Hematopoietic multipotent progenitor cell treated with erythropoietin and hydrocortisone succinate and interleukin-3 and kit ligand, for 17 days (in vitro differentiated cells): ENCODE data around the gene KLHL7.
"Not testable (repeated sequence)": the region's sequence is repeated elsewhere in the genome, so short reads cannot be mapped to it uniquely, and the experiment has no call there.

Source experiments
- DNase-seq: peaks from one replicate; pipeline ENCODE4 v3.0.0-alpha.2; 2015; ENCODE audit warnings: low spot score

The KLHL7 gene

DNA sequence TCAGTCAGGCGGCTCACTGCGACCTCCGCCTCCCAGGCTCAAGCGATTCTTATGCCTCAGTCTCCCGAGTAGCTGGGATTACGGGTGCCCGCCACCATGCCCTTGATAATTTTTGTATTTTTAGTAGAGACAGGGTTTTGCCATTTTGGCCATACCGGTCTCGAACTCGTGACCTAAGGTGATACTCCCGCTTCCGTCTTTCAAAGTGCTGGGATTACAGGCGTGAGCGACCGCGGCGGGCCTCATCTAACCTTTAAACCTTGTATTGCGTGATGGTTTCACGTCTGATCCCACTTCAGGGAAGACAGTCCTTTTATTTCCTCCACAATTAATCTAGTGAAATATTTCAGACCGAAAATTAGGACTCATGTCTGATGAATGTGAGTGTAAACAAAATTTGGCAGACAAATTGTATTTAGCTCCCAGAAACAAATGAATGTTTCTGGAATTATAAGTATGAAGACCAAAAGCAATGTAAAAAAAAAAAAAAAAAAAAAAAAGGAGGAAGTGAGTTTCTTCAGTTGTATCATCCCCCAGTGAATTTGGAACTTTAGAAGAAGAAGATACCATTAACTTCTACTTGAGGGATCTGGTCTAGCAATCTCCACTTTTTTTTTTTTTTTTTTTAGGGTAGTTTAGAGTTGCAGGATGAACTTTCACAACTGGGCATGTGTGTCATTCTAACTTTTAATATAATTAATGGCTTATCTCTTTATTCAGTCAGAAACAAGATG lies 77.9 kb downstream of the KLHL7 start:
- no peak for DNase-seq

DNA sequence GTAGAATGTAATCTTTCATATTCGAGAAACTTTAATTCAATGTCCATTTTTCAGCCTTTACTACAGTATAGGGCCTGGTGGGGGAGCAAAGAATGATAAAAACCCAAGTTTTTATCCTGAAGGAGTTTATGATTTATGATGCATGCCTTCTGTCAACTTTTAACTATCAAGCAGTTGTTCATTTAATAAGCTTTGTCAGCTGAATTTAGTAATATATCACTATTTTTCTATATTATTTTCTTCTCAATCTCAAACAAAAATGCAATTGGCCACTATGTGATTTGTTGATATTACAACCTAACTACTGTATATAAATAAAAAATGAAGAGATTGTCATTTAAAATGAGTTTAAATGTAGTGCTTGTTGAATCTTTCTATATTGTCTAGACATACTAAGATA lies 78.7 kb downstream of the KLHL7 start:
- DNase-seq = no peak

DNA sequence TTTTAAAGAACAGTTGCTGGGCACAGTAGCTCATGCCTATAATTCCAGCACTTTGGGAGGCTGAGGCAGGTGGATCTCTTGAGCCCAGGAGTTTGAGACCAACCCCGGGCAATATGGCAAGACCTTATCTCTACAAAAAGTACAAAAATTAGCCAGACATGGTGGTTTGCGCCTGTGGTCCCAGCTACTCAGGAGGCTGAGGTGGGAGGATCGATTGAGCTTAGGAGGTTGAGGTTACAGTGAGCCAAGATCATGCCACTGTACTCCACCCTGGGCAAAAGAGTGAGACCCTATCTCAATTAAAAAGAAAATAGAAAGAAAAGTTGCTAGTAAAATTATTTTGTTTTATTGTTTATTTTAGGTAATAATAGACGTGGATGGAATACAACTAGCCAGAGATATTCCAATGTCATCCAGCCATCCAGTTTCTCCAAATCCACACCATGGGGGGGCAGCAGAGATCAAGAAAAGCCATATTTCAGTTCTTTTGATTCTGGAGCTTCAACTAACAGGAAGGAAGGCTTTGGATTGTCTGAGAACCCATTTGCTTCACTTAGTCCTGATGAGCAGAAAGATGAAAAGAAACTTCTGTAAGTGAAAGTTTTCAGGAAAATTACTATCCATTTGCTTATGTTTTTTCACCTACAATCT lies 79.2 kb downstream of the KLHL7 start:
- peak; percentile 85 for DNase-seq

DNA sequence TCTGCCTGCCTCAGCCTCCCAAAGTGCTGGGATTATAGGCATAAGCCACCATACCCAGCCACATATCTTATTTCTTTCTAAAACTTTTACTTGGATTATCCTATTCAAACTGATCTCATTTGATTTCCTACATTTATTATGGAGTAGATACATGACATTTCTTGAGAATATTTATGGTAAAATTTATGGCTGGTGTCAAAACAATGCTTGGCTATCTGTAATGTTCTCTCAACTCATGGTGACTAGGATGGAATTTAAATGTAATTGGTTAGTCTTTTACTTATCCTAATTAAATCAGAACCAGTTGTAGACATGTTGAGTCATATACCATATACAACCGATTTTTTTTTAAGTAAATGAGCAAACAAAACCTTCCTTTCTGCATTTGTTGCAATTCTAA lies 80.4 kb downstream of the KLHL7 start:
- DNase-seq = no peak

DNA sequence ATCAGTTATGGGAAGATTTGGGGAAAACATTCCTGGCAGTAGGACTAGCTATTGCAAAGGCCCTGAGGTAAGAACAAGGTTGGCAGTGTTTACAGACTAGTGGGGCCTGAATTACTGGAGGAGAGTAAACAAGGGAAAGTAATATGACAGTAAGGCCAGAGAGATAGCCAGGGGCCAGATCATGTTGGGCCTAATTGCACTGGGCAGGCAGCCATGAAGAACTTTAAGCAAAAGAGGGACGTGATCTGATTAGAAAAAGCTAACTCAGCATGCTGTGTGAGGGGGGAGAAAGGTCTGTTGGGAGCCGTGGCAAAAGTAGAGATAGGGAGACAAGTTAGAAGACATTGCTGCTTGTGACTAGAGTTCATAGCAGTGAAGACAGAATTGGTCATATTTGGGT lies 85.4 kb downstream of the KLHL7 start:
- DNase-seq = peak; percentile 88

DNA sequence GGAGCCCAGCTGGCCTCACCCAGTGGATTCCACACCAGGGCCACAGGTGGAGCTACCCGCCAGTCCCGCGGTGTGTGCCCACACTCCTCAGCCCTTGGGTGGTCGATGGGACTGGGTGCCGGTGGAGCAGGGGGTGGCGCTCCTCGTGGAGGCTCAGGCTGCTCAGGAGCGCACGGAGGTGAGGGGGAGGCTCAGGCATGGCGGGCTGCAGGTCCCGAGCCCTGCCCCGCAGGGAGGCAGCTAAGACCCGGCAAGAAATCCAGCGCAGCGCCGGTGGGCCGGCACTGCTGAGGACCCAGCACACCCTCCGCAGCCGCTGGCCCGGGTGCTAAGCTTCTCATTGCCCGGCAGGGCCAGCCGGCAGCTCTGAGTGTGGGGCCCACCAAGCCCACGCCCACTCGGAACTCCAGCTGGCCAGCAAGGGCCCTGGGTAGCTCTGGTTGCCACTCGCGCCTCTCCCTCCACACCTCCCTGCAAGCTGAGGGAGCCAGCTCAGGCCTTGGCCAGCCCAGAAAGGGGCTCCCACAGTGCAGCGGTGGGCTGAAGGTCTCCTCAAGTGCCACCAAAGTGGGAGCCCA lies 88.2 kb downstream of the KLHL7 start:
- not testable (repeated sequence) for DNase-seq

DNA sequence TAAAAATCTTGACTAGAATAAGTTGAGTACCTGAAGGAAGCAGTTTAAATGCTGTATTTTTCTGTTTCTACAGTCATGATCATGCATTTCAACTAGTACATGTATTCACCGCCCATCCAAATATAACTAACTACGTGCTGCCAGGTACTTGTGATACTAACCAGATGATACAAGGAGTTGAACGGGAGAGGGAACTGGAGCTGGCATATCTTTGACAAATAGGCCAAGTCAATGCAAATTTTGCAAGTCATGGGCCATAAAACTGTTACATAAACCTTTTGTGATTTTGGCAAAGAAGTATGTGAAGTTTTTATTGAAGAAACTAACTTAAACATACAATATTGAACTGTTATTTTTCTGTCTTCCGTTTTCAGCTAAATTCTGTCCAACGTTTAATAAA lies 90.7 kb downstream of the KLHL7 start:
- DNase-seq = no peak

DNA sequence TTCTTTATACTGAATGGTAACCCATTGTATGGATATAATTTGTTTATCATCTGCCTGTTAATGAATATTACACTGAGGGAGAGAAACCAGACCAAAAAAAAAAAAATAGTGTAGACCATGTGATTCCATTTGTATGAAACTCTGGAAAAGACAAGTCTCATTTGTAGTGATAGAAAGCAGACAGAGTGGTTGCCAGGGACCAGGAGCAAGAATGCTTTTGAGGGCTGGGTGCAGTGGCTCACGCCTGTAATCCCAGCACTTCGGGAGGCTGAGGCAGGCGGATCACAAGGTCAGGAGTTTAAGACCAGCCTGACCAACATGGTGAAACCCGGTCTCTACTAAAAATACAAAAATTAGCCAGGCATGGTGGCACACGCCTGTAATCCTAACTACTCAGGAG lies 92.2 kb downstream of the KLHL7 start:
- DNase-seq = not testable (repeated sequence)

DNA sequence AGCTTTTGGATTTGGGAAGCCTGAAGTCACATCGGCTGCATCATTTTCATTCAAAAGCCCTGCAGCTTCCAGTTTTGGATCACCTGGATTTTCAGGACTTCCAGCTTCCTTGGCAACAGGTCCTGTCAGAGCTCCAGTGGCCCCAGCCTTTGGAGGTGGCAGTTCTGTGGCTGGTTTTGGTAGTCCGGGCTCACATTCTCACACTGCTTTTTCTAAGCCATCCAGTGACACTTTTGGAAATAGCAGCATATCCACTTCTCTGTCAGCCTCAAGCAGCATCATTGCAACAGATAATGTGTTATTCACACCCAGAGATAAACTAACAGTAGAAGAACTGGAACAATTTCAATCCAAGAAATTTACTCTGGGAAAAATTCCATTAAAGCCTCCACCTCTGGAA lies 94.7 kb downstream of the KLHL7 start:
- DNase-seq = no peak

DNA sequence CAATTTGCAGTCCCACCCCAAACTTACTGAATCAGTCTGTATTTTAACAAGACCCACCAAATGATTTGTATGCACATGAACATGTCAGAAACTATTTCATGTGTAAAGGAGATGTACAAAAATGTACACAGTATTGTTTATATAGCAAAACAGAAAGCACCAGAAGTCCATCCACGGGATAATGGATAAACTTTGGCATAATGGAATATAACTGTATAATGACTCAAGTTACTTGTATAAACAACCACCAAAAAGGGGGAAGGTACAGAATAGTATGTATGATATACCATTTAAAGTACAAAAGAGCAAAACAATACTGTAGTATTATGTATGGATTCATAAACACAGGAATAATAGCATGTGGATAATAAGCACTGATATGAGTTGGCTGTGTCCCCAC lies 98.7 kb downstream of the KLHL7 start:
- DNase-seq = no peak

DNA sequence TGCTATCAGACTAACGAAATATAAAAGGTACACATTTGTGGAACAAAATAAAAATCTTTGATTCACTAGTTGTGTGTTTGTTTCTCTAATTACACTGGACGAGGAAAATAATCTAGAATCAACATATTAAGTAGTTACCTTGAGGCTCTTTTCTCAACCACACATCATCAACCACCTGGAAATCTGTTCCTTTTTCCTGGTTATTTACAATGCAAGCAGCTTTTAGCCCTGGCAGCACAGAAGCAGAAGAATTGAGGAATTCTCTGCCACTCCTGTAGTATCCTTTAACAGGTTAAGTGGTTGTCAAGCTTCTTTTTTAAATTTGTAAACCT lies 100.0 kb downstream of the KLHL7 start:
- no peak for DNase-seq

DNA sequence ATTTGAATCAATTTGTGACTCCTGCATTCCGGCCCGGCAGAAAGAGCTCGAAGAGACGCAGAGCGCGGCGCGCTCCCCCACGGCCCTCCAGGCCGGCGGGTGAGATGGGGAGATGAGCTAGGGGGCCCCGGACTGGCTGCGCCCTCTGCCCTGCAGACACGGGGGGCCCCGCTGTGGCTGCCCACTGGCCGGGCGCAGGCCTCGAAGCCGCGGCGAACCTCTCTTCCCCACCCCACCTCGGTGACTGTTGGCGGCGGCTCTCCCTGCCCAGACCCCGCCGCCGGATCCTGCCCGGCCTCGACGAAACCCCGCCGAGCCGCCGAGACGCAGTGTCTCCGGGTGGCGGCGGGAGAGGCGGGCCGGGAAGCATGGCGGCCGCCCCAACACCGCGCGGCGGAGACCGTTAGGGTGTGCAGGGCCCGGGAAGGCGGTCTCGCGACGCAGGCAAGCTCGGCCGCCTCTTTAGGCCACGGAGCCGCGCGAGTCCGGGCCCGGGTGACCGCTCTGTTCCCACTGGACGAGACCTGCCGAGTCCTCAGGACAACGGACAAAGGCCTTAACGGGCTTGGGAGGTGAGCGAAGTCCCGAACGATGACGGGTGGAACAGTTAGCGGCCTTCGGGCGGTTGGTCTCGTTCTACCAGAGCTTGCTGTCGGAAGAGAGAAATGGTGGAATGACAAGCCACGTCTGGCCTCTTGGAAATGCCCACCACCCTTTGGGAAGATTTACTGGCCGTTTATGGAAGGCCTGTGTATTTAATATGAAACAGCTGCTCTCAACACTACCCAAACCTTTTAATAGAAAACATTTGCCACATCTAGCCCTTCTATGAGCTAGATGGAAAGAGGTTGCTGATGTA lies 100.6 kb downstream of the KLHL7 start:
- no peak for DNase-seq

DNA sequence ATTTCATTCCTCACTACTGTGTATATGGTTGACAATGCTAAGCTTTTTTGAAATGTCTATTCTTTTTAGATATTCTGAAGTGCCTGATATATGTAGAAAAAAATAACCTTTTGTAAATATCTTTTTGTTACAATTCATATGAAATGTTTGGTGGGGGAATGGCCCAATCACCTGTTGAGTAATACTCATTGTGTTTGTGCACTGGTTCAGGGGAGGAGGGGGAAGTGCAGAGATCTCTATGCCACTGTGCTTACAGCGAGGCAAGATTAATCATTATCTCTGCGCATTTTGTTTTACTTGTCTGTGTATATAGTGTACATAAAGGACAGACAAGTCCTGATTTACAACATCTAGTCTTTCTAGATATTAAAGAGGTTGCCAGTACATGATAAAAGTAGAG lies 101.4 kb downstream of the KLHL7 start:
- DNase-seq = no peak

DNA sequence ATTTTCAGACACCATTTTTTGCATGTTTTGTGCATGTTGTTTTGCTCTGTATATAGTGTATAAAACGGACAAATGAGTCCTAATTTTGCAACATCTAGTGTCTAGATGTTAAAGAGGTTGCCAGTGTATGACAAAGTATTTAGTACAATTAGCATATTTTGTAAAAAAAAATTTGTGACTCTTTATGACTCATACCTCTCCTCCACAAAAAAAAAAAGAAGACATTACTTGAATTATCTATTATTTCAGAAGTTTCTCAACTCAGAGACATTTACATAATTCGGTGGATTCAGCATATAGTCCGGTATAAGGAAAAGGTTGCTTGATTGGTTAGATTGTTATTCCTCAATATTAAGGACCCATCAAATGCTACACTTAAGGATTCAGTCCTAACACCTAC lies 102.3 kb downstream of the KLHL7 start:
- no peak for DNase-seq

DNA sequence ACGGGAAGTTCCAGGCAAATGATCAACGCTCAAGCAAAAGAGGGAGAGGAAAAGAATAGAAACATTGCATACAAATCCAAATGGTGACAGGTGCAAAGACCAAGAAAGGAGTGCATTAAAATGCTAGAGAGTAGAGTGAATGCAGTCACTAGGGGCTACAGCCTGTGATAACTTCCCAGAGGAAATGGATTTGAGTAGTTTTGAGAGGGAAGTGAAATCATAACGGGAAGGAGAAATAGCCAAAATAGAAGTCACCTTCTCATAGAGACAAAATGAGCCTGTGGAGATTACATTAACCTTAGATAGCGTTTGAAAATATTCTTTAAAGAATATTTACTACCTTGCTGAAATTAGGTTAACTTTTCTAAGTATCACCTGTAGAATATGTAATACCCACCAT lies 102.7 kb downstream of the KLHL7 start:
- no peak for DNase-seq

DNA sequence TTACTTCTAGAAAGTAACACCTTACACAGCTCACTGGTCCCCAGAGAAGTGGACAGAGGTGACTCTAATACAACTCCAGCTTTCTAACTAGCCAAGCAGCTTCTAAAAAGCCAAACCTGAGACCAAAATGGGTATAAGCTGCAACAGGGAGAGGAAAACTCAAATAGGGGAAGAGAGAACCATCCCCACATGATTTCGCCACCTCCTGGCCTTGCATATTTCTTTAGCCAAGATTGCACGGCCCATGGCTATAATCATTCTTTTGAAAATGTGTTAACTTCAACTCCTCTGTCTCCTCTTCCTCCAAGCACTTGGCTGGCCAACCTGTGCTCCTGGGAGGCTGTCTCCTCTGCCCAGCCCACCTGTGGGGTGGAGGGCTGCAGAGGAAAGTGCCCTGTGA lies 104.9 kb downstream of the KLHL7 start:
- no peak for DNase-seq

DNA sequence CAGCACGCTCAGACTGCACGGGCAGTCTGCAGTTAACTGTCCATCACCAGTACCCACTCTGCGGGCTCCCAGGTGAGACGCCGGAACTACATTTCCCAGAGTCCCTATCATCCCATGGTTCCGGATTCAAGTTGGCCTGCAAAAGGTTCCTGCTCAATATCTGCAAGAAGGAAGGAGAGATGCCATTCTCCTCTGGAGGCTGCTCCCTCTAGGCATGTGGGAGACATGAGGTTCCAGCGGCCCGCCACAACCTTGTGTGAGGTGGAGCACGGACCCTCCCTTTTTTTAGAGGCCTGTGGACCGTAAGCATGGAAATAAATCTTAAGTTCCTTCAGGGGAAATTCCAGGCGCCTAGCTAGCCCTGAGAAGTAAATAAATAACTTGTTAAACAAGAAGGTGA lies 106.0 kb downstream of the KLHL7 start:
- DNase-seq = no peak

DNA sequence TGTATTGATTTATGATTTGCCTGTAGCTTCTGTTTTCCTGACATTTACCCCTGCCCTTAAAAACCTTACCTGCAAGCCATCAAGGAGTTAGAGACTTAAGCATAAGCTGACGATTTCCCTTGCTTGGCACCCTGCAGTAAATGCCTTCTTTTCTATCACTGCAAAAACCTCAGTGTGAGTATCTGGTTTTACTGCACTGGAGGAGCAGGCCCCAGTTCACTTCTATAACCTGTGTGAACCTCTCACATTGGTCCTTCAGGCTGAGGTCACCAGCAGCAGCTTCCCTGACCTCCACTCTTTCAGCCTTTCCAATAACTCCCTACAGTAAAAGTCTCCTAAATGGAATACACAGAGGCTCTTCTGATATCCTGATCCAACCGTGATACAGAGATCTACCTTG lies 106.8 kb downstream of the KLHL7 start:
- no peak for DNase-seq

DNA sequence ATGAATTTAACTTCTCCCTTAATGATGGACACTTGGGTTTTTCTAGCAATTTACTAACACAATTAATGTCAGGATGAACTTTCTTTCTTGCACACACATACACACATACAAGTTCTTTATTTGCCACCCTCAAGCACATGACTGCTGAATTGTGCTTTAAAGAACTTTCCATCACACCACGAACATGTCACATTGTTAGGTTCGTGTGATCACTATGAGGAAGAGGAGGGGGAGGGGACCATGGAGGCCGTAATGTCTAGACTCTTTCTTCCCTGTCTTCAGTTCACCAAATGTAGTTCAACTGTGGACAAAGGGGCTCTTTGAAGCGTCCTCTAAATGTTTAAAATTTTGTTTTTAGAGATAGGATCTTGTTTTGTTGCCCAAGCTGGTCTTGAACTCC lies 107.3 kb downstream of the KLHL7 start:
- DNase-seq = no peak

DNA sequence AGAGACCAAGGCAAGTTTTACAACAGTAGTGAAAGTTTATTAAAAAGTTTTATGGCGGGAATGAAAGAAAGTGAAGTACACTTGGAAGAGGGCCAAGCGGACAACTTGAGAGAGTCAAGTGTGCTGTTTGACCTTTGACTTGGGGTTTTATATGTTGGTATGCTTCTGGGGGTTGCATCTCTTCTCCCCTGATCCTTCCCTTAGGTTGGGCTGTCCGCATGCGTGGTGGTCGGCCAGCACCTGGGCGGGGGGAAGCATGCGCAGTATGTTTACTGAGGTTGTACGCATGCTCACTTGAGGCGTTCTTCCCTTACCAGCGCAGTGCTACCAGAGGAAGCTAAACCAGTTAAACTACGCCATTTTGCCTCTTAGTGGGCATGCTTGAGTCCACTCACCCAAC lies 108.2 kb downstream of the KLHL7 start:
- DNase-seq = no peak

DNA sequence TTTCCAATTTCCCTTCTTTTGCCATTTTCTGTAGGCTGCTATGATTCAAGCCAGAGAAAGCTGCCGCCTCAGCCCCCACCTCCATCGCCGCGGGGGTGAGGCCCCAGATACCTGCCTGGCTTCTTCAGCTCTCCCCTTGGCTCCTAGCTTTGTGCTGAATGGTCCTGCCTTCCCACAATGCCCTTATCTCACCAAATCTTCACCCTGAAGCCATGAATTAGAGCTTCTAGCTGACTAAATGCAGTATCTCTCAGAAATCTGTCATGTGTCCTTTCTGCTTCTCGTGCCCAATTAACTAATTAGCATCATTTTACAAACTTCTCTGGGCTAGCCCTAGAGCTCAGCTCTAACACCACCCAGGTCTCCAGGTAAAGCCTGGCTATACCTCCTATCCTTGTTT lies 108.8 kb downstream of the KLHL7 start:
- DNase-seq = no peak

DNA sequence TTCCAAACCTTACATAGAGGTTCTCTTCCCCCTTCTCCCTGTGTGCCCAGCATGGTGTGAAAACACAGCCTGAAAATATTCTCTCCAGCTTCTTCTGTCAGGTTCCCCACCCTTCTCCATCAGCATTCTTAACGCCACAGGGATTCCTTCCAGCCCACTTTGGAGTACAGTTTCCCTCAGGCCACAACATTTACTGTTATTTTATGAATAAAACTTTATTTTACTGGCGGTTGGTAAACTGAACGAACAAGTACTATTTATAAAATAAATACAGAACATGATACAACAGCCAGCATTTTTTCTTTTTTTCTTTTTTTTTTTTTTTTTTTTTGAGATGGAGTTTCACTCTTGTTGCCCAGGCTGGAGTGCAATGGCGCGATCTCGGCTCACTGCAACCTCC lies 109.4 kb downstream of the KLHL7 start:
- DNase-seq = no peak

DNA sequence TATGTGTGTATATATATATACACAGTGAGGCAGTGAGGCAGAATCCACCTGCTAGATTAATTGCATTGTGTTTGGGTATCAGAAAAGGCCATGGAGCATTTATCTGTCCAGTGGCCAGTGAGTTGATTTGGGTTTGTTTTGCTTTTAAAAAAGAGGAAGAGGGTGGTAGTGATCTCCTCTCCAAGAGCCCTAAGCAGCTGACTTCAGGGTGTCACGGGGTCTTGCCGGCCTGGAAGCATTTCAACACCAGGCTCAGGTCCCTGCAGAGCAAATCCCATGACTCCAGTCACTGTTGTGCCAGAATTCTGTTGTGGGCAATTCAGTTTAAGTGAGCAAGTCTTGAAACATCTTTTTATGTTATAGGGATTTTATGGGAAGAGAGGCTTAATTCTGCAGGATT lies 110.4 kb downstream of the KLHL7 start:
- DNase-seq = no peak
